HG02840 (cell line): ENCODE data around the gene CACFD1.

ENCODE experiments used
- ATAC-seq: cut with Tn5 transposase; IDR thresholded peaks from one replicate; pipeline ENCODE4 v1.9.1; 2021; ENCODE audit warnings: mild to moderate bottlenecking, moderate library complexity, moderate number of reproducible peaks; ENCODE audit not compliant: unreplicated experiment, low FRiP score

Gene CACFD1

GRCh38 chr9:133513214-133514100, 53.7 kb downstream of the CACFD1 start:
- ATAC-seq, result no peak

DNA sequence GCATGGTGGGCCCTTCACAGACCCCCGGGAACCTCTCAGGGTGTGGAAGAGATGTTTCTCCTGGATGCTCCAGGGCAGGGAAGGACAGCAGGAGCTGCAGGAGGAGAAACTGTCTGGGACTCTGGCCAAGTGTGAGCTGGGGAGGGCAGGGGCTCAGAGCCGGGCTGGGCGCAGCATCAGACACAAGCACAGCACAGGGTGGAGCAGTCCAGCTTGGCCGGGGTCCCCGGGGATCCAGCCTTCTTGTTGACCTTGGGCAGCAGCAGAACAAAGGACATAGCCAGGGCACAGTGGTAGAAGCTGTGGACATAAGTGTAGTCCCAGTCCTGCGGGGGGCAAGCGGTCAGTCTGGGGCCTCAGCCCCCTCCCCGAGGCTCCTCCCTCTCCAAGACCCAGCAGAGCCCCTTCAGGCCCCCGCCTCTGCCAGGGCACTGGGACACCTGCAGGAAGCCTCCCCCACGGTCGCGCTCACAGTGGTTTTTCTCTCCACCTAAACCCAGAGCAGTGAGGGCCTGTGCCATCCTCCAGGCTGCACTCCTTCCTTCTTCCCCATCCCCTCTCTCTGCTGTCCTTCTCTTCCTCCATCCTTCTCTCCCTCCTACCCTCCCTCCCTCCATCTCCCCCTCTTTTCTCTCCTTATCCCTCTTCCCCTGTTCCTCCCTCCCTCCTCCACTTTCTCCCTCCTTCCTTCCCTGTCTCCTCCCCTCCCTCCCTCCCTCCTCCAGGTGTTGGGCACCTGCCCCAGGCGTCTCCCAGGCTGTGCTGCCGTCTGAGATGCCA, 54.9 kb downstream of the CACFD1 start:
- no peak for ATAC-seq

DNA sequence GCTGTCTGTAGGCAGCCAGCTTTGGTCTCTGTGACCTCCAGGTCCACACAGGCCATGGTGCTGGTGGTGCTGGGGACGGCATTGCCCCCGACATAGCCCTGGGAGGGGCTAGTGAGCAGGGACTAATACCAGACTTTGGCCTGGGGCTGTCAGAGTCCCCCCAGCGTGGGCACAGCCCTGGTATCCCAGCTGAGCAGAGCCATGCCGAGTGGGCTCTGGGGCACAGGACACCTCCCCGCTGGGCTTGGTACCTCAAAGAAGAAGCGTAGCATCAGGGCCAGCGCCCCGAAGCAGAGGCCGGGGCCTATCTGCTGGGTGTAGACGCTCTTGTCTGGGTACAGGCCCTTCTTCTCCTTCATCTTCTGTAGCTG, 55.4 kb downstream of the CACFD1 start:
- ATAC-seq, result no peak

DNA sequence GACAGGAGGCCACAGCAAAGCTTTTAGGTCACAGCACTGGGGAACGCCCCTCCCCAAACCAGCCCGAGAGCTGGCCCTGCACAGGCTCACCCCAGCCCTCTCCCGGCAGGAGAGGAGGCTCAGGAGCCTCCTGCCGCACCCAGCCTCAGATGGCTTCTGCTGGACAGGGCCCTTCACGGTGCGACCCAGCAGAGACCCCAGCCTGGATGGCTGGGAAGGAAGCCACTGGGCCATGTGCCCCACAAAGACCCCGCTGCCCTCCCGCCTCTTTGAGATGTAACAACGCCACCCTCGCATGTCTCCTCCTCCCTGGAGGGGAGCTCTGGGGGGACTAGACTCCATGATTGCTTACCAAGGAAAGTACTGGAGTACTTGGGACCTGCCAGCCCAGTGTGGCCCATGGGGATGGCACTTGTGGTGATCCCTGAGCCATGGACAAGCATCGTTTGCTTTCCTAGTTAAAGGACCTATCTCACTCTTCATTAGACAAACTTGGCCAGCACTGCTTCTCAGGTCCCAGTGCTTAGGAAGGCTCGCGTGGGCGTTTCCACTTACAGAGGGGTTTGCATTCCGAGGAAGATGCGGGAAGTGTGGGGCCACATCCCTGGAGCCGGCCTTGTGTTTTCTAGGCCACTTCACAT, 56.0 kb downstream of the CACFD1 start:
- ATAC-seq, result no peak

GRCh38 chr9:133516256-133516960, 56.6 kb downstream of the CACFD1 start:
- no peak for ATAC-seq

DNA sequence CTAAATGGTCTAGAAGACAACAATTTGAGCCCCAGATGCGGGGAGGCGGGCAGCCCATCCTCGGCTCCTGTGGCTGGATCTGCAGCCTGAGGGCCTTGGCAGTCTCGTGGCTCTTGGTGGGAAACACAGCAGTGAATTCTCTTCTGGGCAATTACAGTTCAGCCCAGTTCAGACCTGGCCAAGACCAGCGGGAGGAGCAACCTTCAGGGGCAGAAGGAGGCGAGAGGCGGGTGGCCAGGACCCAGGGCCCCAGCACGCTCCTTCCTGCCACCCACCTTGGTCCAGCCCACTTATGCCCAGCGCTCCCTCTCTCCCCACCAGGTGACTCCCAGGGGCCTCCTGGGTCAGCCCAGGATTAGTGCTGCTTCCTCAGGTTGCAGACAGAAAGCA, 57.2 kb downstream of the CACFD1 start:
- ATAC-seq, result no peak

- ATAC-seq, result no peak
Measured at GRCh38 chr9:133517711-133518110, 57.9 kb downstream of the CACFD1 start.

DNA sequence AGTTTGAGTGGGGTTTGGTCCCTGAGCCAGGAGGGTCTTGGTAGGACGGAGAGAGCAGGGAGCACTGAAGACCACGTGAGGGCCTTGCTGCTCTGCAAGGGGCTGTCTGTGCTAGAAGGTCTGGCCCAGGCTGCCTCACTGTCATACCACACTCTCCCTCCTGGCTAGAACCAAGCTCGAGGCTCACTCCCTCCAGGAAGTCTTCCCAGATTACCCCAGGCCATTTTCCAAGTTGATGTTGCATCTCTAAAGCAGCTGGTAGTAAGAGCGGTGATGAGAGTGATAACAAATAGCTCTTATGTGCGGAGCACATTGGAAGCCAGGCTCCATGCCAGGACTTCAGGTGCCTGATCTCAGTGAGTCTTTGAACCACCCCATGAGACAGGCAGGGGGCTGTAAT, 58.4 kb downstream of the CACFD1 start:
- ATAC-seq, result no peak

- ATAC-seq, result no peak
Measured at GRCh38 chr9:133518706-133519449, 59.1 kb downstream of the CACFD1 start.

- no peak for ATAC-seq
Measured at GRCh38 chr9:133519693-133520092, 59.9 kb downstream of the CACFD1 start.

- ATAC-seq, result no peak
Measured at GRCh38 chr9:133520121-133520835, 60.5 kb downstream of the CACFD1 start.
